Measurements from ENCODE around the gene UNC93B1.
"Not testable (repeated sequence)": the region's sequence is repeated elsewhere in the genome, so short reads cannot be mapped to it uniquely, and the experiment has no call there.

Gene UNC93B1

DNA sequence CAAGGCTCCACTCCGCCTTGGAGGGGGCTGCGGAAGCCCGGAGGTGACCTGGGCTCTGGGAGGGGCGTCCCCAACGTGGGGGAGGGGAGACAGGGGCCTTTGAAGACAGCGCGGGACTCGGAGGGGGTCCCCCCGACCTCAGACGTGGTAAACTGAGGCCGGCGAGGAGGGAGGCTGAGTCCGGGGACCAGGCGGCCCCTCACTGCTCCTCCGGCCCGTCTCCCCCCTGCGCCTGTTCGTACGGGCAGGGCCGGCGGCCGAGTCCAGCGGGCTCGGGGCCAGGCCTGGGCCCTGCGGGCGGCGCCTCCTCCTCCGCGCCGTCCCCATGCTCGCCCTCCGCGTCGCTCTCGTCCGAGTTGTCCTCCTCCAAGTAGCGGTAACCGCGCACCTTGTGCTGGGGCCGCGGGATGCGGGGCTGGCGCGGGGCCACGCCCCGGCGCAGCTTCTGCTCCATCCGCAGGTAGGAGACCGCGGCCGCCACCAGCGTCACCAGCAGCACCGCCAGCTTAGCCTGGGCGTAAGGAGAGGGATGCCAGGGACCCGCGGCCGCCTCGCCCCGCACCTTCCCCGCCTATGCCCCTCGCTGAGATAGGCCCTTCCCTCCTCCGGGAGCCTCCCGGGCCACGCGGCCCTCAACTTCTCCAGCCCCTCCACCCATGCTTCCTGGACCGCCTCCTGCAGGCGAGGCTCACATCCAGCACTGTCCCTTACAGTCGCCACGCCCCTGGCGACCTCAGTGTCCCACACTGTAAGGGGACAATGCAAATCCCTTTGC is 12.4 kb downstream of the UNC93B1 start:
- DNase-seq (ENCODE audit: low spot score) = not testable (repeated sequence)

DNA sequence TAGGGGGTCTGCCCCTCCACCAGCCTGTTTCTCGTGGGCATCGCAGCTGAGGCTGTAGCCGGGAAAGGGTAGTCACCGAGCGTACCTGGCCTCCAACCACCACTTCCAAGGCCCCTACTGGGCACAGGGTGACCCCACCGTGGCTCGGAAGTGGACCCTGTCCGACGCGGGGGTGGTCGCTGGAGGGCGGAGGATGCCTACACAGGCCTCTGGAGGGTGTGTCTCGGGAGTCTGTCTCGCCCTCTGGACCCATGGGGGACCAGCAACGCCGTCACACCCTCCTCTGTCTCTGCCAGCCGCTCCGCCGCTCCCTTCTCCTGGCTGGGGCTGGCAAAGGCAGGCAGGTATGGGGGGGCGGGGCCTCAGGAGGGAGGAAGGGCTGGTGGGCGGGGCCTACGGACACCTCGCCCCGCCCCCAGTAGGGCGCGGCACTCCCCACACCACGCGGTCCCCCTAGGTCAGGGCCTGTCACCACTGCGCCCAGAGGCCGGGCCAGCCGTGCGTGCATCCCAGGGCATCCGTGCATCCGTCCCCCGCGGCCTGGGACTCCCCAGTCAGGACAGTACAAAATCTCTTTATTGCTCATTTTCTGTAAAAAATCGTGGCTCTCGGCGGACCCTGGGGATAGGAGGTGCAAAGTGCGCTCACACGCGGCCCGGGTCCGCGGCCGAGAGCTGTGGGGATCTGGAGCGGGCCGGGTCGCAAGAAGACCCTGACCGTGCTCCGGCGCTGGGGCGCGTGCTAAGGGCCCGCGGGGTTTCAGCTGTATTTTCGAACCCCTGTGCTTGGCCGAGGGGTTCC is 13.2 kb downstream of the UNC93B1 start:
- peak; percentile 8 for DNase-seq (ENCODE audit: low spot score)

DNA sequence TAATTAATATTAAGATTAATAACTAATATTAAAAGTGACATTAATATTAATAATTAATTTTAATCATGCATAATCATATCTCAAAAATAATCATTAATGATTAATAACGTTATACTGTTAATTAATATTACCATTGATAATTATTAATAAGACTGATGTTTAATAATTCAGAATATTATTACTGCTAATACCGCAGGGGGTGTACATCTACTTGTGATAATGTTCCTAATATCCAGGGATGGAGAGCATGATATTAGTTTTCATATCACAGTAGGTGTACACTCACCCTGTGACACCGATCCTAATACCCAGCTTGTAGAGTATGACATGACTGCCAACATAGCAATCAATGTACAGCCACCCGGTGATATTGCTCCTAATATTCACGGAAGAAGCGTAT is 18.6 kb downstream of the UNC93B1 start:
- not testable (repeated sequence) for DNase-seq (ENCODE audit: low spot score)

DNA sequence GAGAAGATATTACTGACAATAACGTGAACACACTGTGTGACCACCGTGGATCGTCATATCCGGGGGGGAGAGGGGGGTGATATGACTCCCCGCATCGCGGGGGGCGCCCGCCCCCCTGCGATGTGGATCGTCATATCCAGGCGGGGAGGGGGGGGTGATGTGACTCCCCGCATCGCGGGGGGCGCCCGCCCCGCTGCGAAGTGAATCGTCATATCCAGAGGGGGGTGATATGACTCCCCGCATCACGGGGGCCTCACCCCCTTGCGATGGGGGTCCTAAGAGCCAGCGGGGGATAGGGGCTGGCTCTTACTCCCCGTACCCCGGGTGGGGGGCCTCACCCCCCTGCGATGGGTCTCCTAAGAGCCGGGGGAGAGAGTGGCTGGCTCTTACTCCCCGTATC is 19.9 kb downstream of the UNC93B1 start:
- no peak for DNase-seq (ENCODE audit: low spot score)

DNA sequence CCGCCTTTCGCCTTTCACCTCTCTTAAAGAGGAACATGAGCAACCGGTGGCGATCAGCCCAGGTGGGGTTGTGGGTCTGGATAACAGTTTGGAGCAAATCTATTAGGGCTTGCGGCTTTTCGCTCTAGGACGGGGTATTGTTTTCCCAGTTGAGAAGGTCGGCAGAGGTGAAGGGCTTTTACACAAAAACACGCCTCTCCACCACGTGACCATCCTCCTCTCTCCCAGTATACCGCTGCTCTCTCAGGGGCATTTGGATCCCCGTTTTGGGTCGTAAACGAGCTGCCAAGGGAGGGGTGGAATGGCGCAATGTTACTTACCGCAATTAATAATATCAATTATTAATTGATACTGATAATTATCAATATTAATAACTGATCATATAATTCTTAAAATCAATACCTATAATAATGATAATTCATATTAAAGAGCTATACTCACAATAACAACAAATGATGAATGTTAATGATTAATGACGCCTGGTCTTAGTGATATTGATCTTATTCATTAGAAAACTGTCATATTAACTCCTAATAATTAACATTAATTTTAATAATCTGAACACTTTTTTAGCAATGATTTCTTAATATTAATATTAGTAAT is 21.5 kb downstream of the UNC93B1 start:
- DNase-seq (ENCODE audit: low spot score) = not testable (repeated sequence)

DNA sequence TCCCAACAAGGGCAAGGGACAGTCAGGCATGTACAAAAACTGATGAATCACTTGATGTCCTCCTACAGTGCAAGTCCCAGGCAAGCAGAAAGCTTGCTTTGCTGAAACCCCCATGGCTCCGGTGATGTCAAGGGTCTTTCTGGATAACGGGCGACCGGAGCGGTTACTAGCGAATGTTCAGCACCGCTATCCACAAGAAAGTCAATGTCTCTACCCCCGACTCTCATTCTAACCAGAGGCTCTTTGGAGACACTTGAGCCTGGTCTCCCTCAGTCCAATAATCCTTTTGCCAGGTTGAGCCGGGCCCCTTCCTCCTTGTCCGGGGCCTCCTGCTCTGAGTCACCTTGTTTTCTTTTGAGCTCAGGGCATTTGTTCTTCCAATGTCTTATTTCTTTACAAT is 22.7 kb downstream of the UNC93B1 start:
- not testable (repeated sequence) for DNase-seq (ENCODE audit: low spot score)

DNA sequence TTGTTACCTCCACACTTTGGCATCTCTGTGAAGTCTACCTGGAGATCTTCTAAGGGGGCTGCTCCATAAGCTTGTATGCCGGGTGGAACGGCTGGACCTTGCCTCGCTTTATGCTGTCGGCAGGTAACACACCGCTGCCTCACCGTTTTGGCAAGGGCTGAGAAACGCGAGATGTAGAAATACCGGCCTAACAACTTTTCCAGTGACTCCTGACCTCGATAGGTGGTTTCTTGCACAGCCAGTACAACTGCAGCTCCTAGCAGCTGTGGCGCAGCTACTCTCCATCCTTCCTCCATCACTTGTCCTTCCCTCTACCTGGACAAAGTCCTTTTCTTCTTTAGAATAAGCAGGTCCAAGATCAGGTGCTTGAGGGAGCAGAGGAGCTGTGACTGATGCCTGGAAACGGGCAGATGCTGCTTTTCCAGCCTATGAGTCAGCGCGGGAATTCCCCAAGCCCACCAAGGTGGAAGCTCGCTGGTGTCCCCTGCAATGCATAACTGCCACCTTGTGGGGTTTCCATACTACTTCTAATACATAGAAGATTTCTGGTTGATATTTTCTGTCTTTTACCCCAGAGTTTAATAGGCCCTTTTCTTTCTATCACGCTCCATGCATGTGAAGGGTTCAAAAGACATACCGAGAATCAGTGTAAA is 25.0 kb downstream of the UNC93B1 start:
- not testable (repeated sequence) for DNase-seq (ENCODE audit: low spot score)

DNA sequence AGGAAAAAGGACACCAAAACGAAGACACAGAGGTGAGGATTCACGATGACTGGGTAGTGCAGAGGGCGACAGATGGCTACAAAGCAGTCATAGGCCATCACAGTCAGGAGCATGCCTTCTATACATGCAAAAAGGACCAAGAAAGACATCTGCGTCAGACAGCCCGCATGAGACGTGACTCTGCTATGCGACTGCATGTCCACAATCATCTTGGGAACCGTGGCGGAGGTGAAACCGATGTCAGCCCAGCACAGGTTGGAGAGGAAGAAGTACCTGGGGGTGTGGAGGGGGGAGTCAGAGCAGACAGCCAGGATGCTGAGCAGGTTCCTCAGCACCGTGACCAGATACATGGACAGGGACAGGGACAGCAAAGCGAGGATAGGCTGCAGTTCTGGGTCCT is 29.2 kb downstream of the UNC93B1 start:
- not testable (repeated sequence) for DNase-seq (ENCODE audit: low spot score)

DNA sequence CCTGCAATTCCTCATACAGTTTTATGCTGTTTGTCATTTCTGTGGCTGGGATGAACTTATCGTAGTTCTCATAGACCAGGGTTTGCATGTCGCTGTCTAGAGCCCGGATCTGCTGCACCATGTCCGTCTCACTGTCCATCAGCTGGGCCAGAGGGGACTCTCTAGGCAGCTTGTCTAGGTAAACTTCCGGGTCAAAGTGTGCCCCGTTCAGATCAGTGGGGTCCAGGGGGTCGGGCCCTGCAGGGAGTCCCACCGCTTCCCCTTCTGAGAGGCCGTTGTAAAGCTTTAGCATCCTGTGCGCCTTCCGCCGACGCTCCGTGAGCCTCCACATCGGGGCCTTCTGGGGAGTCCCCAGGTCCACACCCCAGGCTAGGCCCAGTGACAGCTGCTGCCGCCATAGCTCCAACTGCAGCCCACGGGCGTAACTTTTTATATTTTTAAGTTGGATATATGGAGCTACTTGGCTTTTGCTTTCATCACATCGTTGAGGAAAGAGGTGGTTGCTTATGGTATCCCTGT is 38.0 kb downstream of the UNC93B1 start:
- not testable (repeated sequence) for DNase-seq (ENCODE audit: low spot score)

DNA sequence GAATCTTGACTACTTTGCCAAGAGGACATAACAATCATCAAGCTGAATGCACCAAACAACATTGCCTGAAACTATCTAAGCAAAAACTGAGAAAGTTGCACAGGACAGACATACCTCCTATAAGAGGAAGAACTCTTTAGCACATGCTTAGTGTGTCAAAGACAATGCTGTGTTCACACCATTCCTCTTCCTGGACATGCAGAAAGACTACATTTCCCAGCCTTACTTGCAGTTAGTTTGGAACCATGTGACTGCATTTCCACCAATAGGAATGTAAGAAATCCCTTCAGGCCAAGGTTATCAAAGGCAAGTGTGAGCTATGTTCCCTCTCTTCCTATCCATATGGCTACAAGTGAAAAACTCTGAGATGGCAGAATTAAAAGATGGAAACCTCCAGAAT is 39.2 kb downstream of the UNC93B1 start:
- DNase-seq (ENCODE audit: low spot score) = not testable (repeated sequence)

DNA sequence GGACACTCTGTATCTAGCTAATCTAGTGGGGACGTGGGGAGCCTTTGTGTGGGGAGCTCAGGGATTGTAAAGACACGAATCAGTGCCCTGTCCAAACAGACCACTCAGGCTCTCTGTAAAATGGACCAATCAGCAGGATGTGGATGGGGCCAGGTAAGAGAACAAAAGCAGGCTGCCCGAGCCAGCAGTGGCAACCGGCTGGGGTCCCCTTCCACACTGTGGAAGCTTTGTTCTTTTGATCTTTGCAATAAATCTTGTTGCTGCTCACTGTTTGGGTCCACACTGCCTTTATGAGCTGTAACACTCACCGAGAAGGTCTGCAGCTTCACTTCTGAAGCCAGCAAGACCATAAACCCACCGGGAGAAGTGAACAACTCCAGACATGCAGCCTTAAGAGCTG is 40.0 kb downstream of the UNC93B1 start:
- DNase-seq (ENCODE audit: low spot score) = not testable (repeated sequence)

DNA sequence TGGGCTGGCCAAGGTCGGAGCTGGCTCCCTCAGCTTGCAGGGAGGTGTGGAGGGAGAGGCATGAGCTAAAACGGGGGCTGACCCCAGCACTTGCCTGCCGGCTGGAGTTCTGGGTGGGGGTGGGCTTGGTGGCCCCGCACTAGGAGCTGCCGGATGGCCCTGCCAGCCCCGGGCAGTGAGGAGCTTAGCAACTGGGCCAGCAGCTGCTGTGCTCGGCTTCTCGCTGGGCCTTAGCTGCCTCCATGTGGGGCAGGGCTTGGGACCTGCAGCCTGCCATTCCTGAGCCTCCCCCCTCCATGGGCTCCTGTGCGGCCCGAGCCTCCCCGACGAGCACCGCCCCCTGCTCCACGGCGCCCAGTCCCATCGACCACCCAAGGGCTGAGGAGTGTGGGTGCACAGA is 40.7 kb downstream of the UNC93B1 start:
- not testable (repeated sequence) for DNase-seq (ENCODE audit: low spot score)

DNA sequence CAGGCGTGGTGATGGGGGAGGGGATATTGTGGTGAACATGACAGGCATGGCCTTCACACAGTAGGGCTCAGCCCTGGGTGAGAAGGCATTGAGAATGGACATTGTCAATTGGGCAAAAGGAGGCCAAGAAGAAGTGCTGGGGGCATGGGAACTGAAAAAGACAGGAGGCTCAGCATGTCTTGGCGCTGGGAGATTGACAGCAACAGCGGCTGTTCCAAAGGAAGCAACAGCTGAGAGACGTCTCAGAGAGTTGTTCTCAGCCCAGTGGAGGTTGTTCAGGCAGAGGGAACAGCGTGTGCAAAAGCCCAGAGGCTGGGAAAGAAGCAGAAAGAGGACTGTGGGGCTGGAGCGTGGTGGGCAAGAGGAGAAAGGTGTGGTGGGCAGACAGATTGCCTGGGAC is 47.7 kb downstream of the UNC93B1 start:
- DNase-seq (ENCODE audit: low spot score) = not testable (repeated sequence)

DNA sequence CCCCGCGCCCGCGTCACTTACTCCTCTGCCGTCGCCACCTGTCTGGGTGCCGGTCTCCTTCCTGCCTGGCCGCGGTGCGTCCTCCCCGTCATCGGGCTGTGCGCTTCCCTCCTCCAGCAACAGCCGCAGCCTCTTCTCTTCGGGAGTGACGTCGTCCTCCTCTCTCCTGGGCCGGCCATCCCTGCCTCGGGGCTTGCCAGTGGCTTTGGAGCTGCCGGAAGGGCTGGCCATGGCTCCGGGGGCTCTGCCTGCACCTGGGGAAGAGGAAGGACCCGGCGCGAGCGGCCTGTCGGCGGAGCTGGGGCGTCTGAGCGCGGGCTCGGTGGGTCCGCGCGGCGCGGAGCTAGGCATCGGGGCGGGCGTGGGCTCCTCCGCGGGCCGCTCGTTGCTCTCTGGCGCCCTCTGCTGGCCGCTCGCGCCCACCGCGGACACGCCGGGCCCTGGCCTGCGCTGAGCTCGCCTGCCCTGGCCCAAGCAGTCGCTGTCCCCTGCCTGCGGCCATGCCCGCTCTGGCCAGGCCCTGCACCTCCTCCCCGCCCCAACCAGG is 48.4 kb downstream of the UNC93B1 start:
- DNase-seq (ENCODE audit: low spot score) = peak; percentile 67

DNA sequence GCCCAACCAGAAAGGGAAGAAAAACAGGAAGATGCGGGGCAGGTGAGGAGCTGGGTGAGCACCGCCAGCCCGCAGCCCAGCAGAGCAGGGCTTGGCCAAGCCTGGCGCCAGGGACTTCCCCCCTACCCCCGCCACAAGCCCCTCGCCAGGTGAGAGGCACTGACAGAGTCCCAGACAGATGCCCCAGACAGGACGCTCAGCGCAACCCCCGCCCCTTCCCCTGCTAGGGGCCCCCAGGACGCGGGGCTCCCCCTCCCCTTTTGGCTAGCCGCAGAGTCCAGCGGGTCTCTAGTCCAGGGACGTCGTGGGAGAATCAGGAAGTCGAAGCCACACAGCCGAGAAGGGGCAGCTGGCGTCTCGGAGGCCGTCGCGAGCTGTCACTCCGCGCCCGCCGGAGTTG is 48.9 kb downstream of the UNC93B1 start:
- DNase-seq (ENCODE audit: low spot score) = not testable (repeated sequence)

DNA sequence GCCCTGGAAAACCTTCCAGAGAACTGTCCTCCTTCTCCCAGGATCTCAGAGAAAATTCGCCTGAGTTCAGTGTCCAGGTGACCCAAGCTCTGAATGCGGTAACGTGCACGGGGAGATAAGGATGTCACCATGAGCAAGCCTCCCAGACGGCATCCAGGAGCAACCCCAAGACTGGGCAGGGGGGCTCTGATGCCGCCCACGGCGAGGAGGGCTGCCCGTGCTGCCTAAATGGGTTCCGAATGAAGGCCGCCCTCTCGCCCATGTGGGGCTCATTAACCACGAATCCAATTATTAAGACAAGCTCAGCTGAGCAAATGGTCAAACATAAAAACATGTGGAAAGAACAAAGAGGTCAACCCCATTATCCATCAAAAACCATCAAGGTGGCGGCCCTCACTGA is 49.6 kb downstream of the UNC93B1 start:
- DNase-seq (ENCODE audit: low spot score) = not testable (repeated sequence)

DNA sequence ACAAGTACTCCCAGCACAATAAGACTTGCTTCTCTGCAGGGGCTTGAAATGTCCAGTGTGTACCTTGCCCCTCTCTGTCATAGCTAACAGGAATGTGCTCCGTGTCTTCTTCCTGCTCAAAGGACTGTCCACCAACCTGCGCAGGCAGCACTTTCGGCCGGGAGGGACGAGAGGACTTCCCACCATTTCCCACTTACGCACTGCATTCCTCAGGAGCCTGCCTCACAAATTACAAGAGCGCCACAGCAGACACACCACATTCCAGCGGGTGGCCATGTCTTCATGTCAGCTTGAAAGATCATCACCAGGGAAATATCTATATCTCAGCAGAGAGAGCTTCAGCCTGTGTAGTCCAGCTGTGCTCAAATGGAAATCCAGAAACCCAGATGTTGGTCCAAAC is 53.2 kb downstream of the UNC93B1 start:
- not testable (repeated sequence) for DNase-seq (ENCODE audit: low spot score)

DNA sequence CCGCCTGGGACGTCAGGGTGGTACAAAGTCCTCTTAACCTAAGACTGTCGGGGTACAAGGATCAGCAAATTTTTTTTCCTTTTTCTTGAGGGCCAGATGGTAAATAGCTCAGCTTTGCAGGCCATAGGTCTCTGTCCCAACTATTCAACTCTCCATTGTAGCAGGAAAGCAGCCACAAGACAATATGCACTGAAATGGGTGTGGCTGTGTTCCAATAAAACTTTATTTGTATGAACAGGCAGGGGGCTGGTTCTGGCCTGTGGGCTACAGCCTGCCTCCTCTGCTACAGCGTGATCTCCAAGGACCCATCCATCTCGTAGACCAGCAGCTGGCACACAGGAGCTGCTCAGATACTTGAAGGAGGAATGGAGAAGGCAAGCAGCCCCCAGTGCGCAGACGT is 56.1 kb downstream of the UNC93B1 start:
- not testable (repeated sequence) for DNase-seq (ENCODE audit: low spot score)

DNA sequence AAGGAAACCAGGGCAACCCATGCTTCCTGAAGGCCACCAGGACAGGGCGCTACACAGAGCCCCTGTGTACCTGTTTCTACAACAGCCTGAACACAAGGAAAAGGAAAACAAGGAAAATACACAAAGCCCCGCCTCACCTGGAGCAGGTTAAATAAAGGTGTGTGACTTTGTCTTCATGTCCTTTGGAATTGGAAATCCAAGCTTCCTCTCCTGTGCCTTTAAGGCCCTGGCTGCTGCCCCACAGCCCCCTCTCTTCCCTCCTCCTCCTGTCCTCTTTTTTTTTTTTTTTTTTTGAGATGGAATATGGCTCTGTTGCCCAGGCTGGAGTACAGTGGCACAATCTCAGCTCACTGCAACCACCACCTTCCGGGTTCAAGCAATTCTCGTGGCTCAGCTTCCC is 57.5 kb downstream of the UNC93B1 start:
- DNase-seq (ENCODE audit: low spot score) = not testable (repeated sequence)

DNA sequence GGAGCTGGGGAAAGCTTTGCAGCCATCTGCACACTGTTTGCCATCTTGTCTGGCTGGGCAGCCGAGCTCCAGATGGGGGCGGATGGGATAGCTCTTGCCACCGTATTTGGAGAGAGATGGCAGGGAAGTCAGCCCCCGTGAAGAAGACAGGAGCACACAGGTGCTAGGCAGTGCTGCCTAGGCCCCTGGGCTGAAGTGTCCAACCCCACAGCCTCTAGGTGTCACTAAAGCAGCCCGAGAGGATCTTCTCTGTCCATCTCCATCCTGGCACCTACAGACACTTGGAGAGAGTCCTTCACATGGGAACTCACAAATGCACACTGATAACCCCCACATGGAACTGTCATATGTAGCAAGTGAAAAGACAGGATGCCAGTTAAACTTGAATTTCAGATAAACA is 60.5 kb downstream of the UNC93B1 start:
- not testable (repeated sequence) for DNase-seq (ENCODE audit: low spot score)

Data from hematopoietic multipotent progenitor cell treated with erythropoietin and hydrocortisone succinate and interleukin-3 and kit ligand, for 15 days (in vitro differentiated cells).